ENCODE results near the gene LRRC2.

LRRC2 gene

GRCh38 chr3:46501702-46502101, 64.4 kb downstream of the LRRC2 start:
- H3K9me3 ChIP-seq (ENCODE audit: insufficient read depth, low read length), result no peaks in the 10 kb centered on the region
- no peak overlapping the region for H2AFZ ChIP-seq (ENCODE audit: low read depth, low read length)
- H3K27me3 ChIP-seq (ENCODE audit: low read depth, low read length), result peaks cover 7% of the 10 kb centered on the region
- H4K20me1 ChIP-seq (ENCODE audit: insufficient read depth, low read length), result no peaks in the 10 kb centered on the region
- TF ChIP-seq CTCF (IDR thresholded peaks at IDR 0.05; ENCODE audit: low read depth, low read length) (no peak), EZH2phosphoT487 (IDR thresholded peaks at IDR 0.05; ENCODE audit: low read depth) (no peak)
- no peaks in the 10 kb centered on the region for H3K36me3 ChIP-seq (replicated peaks; ENCODE audit: low read depth, low read length)
- no peak overlapping the region for H3K9ac ChIP-seq (ENCODE audit: low read length)
- no peak overlapping the region for H3K4me2 ChIP-seq (ENCODE audit: low read length)
- H3K4me3 ChIP-seq (ENCODE audit: low read length), result no peak overlapping the region
- H3K27ac ChIP-seq (ENCODE audit: low read length), result no peak overlapping the region
- H3K79me2 ChIP-seq (ENCODE audit: low read length), result no peaks in the 10 kb centered on the region
- H3K4me1 ChIP-seq (ENCODE audit: low read length), result peaks cover 28% of the 10 kb centered on the region

GRCh38 chr3:46500656-46501635, 65.2 kb downstream of the LRRC2 start:
- Histone ChIP-seq H3K9ac (ENCODE audit: low read length) (no peak overlapping the region), H3K4me1 (ENCODE audit: low read length) (peaks cover 28% of the 10 kb centered on the region), H3K36me3 (replicated peaks; ENCODE audit: low read depth, low read length) (no peaks in the 10 kb centered on the region), H3K9me3 (ENCODE audit: insufficient read depth, low read length) (no peaks in the 10 kb centered on the region), H3K27me3 (ENCODE audit: low read depth, low read length) (peaks cover 9% of the 10 kb centered on the region), H3K79me2 (ENCODE audit: low read length) (no peaks in the 10 kb centered on the region), H3K27ac (ENCODE audit: low read length) (no peak overlapping the region), H2AFZ (ENCODE audit: low read depth, low read length) (no peak overlapping the region), H3K4me2 (ENCODE audit: low read length) (no peak overlapping the region), H3K4me3 (ENCODE audit: low read length) (no peak overlapping the region), H4K20me1 (ENCODE audit: insufficient read depth, low read length) (no peaks in the 10 kb centered on the region)
- no peak for TF ChIP-seq EZH2phosphoT487 (IDR thresholded peaks at IDR 0.05; ENCODE audit: low read depth)
- no peak for TF ChIP-seq CTCF (IDR thresholded peaks at IDR 0.05; ENCODE audit: low read depth, low read length)

GRCh38 chr3:46498916-46499519, 67.1 kb downstream of the LRRC2 start:
- no peaks in the 10 kb centered on the region for H4K20me1 ChIP-seq (ENCODE audit: insufficient read depth, low read length)
- peaks cover 28% of the 10 kb centered on the region for H3K4me1 ChIP-seq (ENCODE audit: low read length)
- H3K9me3 ChIP-seq (ENCODE audit: insufficient read depth, low read length), result no peaks in the 10 kb centered on the region
- no peak overlapping the region for H3K9ac ChIP-seq (ENCODE audit: low read length)
- no peak for TF ChIP-seq EZH2phosphoT487 (IDR thresholded peaks at IDR 0.05; ENCODE audit: low read depth)
- TF ChIP-seq CTCF (IDR thresholded peaks at IDR 0.05; ENCODE audit: low read depth, low read length), result no peak
- H3K36me3 ChIP-seq (replicated peaks; ENCODE audit: low read depth, low read length), result no peaks in the 10 kb centered on the region
- H3K4me3 ChIP-seq (ENCODE audit: low read length), result no peak overlapping the region
- no peak overlapping the region for H3K4me2 ChIP-seq (ENCODE audit: low read length)
- no peak overlapping the region for H2AFZ ChIP-seq (ENCODE audit: low read depth, low read length)
- H3K79me2 ChIP-seq (ENCODE audit: low read length), result no peaks in the 10 kb centered on the region
- H3K27me3 ChIP-seq (ENCODE audit: low read depth, low read length), result peaks cover 10% of the 10 kb centered on the region
- no peak overlapping the region for H3K27ac ChIP-seq (ENCODE audit: low read length)

GRCh38 chr3:46497556-46498265, 68.4 kb downstream of the LRRC2 start, which contains the start of gene RTP3:
Gene RTP3 (plus strand): TSS chr3:46497976. CDS start chr3:46498063, 87 bp downstream.
- H3K4me2 ChIP-seq (ENCODE audit: low read length), result no peak within 1 kb of the TSS
- H4K20me1 ChIP-seq (ENCODE audit: insufficient read depth, low read length), result no peaks in the 10 kb centered on the region
- no peak within 1 kb of the TSS for H3K4me3 ChIP-seq (ENCODE audit: low read length)
- H2AFZ ChIP-seq (ENCODE audit: low read depth, low read length), result no peak within 1 kb of the TSS
- H3K79me2 ChIP-seq (ENCODE audit: low read length), result no peaks in the 10 kb centered on the region
- H3K27ac ChIP-seq (ENCODE audit: low read length), result no peak within 1 kb of the TSS
- no peak within 1 kb of the TSS for H3K9ac ChIP-seq (ENCODE audit: low read length)
- H3K9me3 ChIP-seq (ENCODE audit: insufficient read depth, low read length), result no peaks in the 10 kb centered on the region
- peaks cover 17% of the 10 kb centered on the region for H3K4me1 ChIP-seq (ENCODE audit: low read length)
- TF ChIP-seq CTCF (IDR thresholded peaks at IDR 0.05; ENCODE audit: low read depth, low read length) (no peak), EZH2phosphoT487 (IDR thresholded peaks at IDR 0.05; ENCODE audit: low read depth) (no peak)
- H3K27me3 ChIP-seq (ENCODE audit: low read depth, low read length), result peaks cover 10% of the 10 kb centered on the region
- no peaks in the 10 kb centered on the region for H3K36me3 ChIP-seq (replicated peaks; ENCODE audit: low read depth, low read length)

Data from OCI-LY3 (cell line).